Daoy (cell line): Measurements from ENCODE around the gene TP53INP2. TPM values are rescaled to one million over a fixed set of nuclear protein-coding genes. Genes with fewer than 3 reads are reported as not detected.
"Not testable (repeated sequence)": the region's sequence is repeated elsewhere in the genome, so short reads cannot be mapped to it uniquely, and the experiment has no call there.

ENCODE experiments used
- DNase-seq: peaks from one replicate; pipeline ENCODE4 v3.0.0-alpha.2; 2015; ENCODE audit warnings: low read depth
- total RNA-seq: library from RNA; depleted of rRNA; stranded (reverse); fragments of >200 nt; shearing (Covaris generic); gene quantifications from 2 replicates; pipeline ENCODE4 v1.2.3, GENCODE V29; 2014; rRNA removed

The TP53INP2 gene
- total RNA-seq, 1 experiment from 2014 or later, result 0.80 TPM

- not testable (repeated sequence) for DNase-seq
Observed at GRCh38 chr20:34722560-34722959, 18.4 kb downstream of the TP53INP2 start.

GRCh38 chr20:34724172-34724571 is 20.0 kb downstream of the TP53INP2 start:
- DNase-seq, result no peak

GRCh38 chr20:34729416-34729815 is 25.3 kb downstream of the TP53INP2 start:
- DNase-seq, result no peak

GRCh38 chr20:34732523-34732922 is 28.4 kb downstream of the TP53INP2 start:
- no peak for DNase-seq

GRCh38 chr20:34736106-34736735 is 32.1 kb downstream of the TP53INP2 start:
- DNase-seq, result no peak

- no peak for DNase-seq
Observed at GRCh38 chr20:34743039-34743438, 38.9 kb downstream of the TP53INP2 start.

GRCh38 chr20:34744340-34744739 is 40.2 kb downstream of the TP53INP2 start:
- no peak for DNase-seq

- DNase-seq, result no peak
Observed at GRCh38 chr20:34744847-34745246, 40.7 kb downstream of the TP53INP2 start.

- DNase-seq, result no peak
Observed at GRCh38 chr20:34746674-34747073, 42.5 kb downstream of the TP53INP2 start.

- DNase-seq, result no peak
Observed at GRCh38 chr20:34747479-34747878, 43.3 kb downstream of the TP53INP2 start.

- no peak for DNase-seq
Observed at GRCh38 chr20:34748709-34749108, 44.6 kb downstream of the TP53INP2 start.

- no peak for DNase-seq
Observed at GRCh38 chr20:34750484-34750883, 46.3 kb downstream of the TP53INP2 start.

GRCh38 chr20:34751453-34751852 is 47.3 kb downstream of the TP53INP2 start:
- DNase-seq, result no peak

- DNase-seq, result no peak
Observed at GRCh38 chr20:34753706-34754461, 49.7 kb downstream of the TP53INP2 start.

- DNase-seq, result no peak
Observed at GRCh38 chr20:34754611-34755010, 50.5 kb downstream of the TP53INP2 start.

GRCh38 chr20:34755367-34755766 is 51.2 kb downstream of the TP53INP2 start:
- DNase-seq, result no peak

- no peak for DNase-seq
Observed at GRCh38 chr20:34762031-34762555, 57.9 kb downstream of the TP53INP2 start.

Other genes with a start within 250 kb of the TP53INP2 start
- gene DYNLRB1, start 187.9 kb upstream of the TP53INP2 start, total RNA-seq, result 66.2 and 122 TPM in 2 replicates
- gene MAP1LC3A, start 145.6 kb upstream of the TP53INP2 start, total RNA-seq, result 1.5 and 2.5 TPM in 2 replicates
- gene PIGU, start 27.3 kb upstream of the TP53INP2 start, total RNA-seq, result 9.7 and 11.7 TPM in 2 replicates
- 2.2 and 7.8 TPM in 2 replicates for gene NCOA6, start 121.3 kb downstream of the TP53INP2 start, total RNA-seq
- 1.5 and 2.1 TPM in 2 replicates for gene GGT7, start 168.5 kb downstream of the TP53INP2 start, total RNA-seq
- gene ACSS2, start 172.3 kb downstream of the TP53INP2 start, total RNA-seq, result 11.7 and 17.3 TPM in 2 replicates